ENCODE data around the gene TMBIM6.

Gene TMBIM6

DNA sequence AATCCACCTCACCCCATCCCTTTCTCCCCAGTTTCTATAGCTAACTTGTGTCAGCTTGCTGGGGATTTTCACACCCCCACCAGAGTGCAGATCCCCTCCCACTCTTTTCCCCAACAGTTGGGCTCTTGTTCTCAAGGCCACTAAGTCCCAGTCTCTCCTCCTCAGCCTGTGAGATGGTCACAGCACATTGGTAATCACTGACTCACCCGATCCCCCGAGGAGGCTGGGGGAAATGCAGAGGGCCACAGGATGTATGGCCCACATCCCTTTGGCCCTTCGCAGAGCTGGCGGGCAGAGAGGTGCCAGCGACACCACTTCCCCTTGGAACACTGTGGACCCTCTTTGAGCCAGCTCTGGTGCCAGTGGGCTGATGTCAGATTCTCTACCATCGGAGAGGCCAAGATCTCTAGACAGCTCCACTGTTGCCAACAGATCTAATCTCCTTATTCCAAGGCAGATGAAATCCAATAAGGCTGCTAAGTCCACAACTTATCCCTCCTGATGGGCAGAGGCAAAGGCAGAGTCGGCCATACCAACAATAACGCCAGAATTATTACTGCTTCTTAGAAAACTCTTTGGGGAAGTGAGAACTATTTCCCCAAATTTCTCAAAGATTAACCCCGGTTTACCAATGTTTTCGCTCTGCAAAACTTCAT is 35.8 kb upstream of the TMBIM6 start:
- Histone ChIP-seq H3K9me2 (replicated peaks; ENCODE audit: insufficient read depth, low read length) (no peaks in the 10 kb centered on the region), H3K27ac (ENCODE audit: low read depth, low read length) (no peak overlapping the region), H4K20me1 (ENCODE audit: low read depth, low read length) (peaks cover 3% of the 10 kb centered on the region; the same call in 1 of the 2 replicates), H3K36me3 (ENCODE audit: low read length) (no peaks in the 10 kb centered on the region), H3K9me3 (ENCODE audit: insufficient read depth, low read length) (no peaks in the 10 kb centered on the region), H2AFZ (ENCODE audit: low read depth, low read length, severe bottlenecking) (no peak overlapping the region), H3K4me2 (ENCODE audit: low read depth, low read length, poor library complexity, severe bottlenecking) (peak overlapping the region; percentile 62), H3K27me3 (ENCODE audit: low read length) (no peaks in the 10 kb centered on the region), H3K9ac (ENCODE audit: low read length) (peak overlapping the region; percentile 85), H3K4me3 (ENCODE audit: insufficient read depth, low read length, poor library complexity, severe bottlenecking) (peak overlapping the region; percentile 67), H3K79me2 (ENCODE audit: insufficient read depth, low read length) (peaks cover 37% of the 10 kb centered on the region), H3F3A (ENCODE audit: insufficient read depth) (0 out of 2 replicates have a peak, but pooled peaks cover 5% of the 10 kb centered on the region)
- TF ChIP-seq, protein P1, sequence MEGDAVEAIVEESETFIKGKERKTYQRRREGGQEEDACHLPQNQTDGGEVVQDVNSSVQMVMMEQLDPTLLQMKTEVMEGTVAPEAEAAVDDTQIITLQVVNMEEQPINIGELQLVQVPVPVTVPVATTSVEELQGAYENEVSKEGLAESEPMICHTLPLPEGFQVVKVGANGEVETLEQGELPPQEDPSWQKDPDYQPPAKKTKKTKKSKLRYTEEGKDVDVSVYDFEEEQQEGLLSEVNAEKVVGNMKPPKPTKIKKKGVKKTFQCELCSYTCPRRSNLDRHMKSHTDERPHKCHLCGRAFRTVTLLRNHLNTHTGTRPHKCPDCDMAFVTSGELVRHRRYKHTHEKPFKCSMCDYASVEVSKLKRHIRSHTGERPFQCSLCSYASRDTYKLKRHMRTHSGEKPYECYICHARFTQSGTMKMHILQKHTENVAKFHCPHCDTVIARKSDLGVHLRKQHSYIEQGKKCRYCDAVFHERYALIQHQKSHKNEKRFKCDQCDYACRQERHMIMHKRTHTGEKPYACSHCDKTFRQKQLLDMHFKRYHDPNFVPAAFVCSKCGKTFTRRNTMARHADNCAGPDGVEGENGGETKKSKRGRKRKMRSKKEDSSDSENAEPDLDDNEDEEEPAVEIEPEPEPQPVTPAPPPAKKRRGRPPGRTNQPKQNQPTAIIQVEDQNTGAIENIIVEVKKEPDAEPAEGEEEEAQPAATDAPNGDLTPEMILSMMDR (IDR thresholded peaks at IDR 0.05; ENCODE audit: insufficient read depth, low read length, poor library complexity, severe bottlenecking): no peak
- no peak for TF ChIP-seq EZH2phosphoT487 (conservative IDR thresholded peaks at IDR 0.05; ENCODE audit: low read length)

DNA sequence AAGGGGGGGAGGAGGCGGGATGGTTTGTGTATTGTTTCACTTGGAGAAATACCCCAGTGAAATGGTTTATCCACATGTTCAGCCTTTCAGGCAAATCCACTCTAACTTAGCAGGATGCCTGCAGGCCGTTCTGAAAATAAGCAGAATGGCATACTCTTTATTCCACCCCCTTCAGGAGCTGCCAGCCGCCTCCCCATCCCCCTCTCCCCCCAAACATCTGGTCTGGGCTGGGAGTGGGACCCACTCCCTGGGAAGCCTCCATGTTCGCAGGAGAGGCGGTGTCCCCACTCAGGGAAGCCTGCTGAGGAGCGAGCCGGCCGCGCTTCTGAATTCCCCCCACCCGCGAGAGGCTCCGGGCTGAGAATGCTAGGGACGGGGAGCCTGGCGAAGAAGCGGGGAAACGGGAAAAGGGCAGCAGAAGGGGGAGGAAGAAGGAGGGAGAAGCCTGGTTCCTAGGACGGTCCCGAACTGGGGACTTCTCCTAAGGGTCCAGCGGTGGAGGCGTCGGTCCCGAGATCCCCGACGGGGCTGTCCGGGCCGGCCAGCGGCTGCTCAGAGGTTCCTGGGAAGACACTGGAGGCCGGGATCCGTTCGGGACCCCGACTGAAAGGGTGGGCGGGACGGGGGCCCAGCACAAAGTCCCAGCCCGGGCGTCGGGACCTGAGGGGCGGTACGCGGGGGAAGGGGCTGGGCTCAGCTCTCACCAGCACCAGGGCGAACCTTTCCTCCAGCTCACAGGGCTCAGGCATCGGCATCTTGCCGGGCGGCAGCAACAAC is 34.8 kb upstream of the TMBIM6 start:
- Histone ChIP-seq H3K4me2 (ENCODE audit: low read depth, low read length, poor library complexity, severe bottlenecking) (peak overlapping the region; percentile 62), H3K9me3 (ENCODE audit: insufficient read depth, low read length) (no peaks in the 10 kb centered on the region), H3K4me3 (ENCODE audit: insufficient read depth, low read length, poor library complexity, severe bottlenecking) (peak overlapping the region; percentile 67), H3K36me3 (ENCODE audit: low read length) (no peaks in the 10 kb centered on the region), H2AFZ (ENCODE audit: low read depth, low read length, severe bottlenecking) (peak overlapping the region; percentile 75), H3K9me2 (replicated peaks; ENCODE audit: insufficient read depth, low read length) (no peaks in the 10 kb centered on the region), H4K20me1 (ENCODE audit: low read depth, low read length) (peaks cover 3% of the 10 kb centered on the region; the same call in 1 of the 2 replicates), H3K27ac (ENCODE audit: low read depth, low read length) (peak overlapping the region; percentile 57), H3K27me3 (ENCODE audit: low read length) (no peaks in the 10 kb centered on the region), H3K9ac (ENCODE audit: low read length) (peak overlapping the region; percentile 85), H3K79me2 (ENCODE audit: insufficient read depth, low read length) (peaks cover 37% of the 10 kb centered on the region), H3F3A (ENCODE audit: insufficient read depth) (0 out of 2 replicates have a peak, but pooled peaks cover 5% of the 10 kb centered on the region)
- TF ChIP-seq EZH2phosphoT487 (conservative IDR thresholded peaks at IDR 0.05; ENCODE audit: low read length): no peak
- TF ChIP-seq, protein P1 (IDR thresholded peaks at IDR 0.05; ENCODE audit: insufficient read depth, low read length, poor library complexity, severe bottlenecking): no peak

DNA sequence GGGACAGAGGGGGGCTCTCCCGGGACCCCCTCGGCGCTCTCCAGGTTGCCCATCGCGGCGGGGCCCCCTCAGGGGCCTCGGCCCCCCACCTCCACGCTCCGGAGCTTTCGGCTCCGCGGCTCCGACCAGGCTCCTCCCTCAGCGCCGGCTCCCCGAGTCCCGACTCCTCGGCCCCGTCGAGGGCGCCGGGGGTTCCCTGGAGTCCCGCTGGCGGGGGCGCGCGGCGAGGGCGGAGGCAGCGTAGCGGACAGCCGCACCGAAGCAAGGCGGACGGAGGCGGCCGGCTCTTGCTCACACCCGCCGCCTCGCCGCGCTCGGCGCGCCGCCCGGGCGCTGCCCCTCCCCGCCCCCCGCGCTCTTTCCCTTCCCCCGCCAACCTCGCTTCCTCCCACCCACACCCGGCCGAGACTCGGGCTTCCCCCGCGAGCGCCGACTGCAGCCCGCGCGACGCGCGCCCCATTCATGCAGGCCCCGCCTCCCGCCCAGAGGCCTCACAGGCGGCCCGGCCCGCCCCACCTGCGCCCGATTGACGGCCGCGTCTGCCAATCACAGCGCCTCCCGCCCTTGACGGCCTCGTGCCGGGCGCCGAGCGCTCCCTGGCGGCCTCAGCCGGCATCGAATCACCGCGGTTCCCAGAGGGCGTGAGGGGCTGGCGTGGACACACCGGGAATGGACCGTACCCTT is 34.1 kb upstream of the TMBIM6 start, which contains the start of gene FMNL3:
Gene FMNL3 (minus strand): TSS at position 278 of the 684 bp plus-strand sequence. CDS start 225 bp downstream, at position 53.
- TF ChIP-seq, protein P1 (IDR thresholded peaks at IDR 0.05; ENCODE audit: insufficient read depth, low read length, poor library complexity, severe bottlenecking): peak; percentile 95
- no peak for TF ChIP-seq EZH2phosphoT487 (conservative IDR thresholded peaks at IDR 0.05; ENCODE audit: low read length)
- H3K9me3 ChIP-seq (ENCODE audit: insufficient read depth, low read length): no peaks in the 10 kb centered on the region
- H3K9me2 ChIP-seq (replicated peaks; ENCODE audit: insufficient read depth, low read length): no peaks in the 10 kb centered on the region
- H3K27ac ChIP-seq (ENCODE audit: low read depth, low read length): peak within 1 kb of the TSS; percentile 57
- H3F3A ChIP-seq (ENCODE audit: insufficient read depth): 0 out of 2 replicates have a peak, but pooled peaks cover 4% of the 10 kb centered on the region
- H3K9ac ChIP-seq (ENCODE audit: low read length): peak within 1 kb of the TSS; percentile 85
- H3K36me3 ChIP-seq (ENCODE audit: low read length): no peaks in the 10 kb centered on the region
- H2AFZ ChIP-seq (ENCODE audit: low read depth, low read length, severe bottlenecking): peak within 1 kb of the TSS; percentile 75
- peaks cover 30% of the 10 kb centered on the region for H3K79me2 ChIP-seq (ENCODE audit: insufficient read depth, low read length)
- peaks cover 3% of the 10 kb centered on the region; the same call in 1 of the 2 replicates for H4K20me1 ChIP-seq (ENCODE audit: low read depth, low read length)
- H3K4me2 ChIP-seq (ENCODE audit: low read depth, low read length, poor library complexity, severe bottlenecking): peak within 1 kb of the TSS; percentile 62
- H3K4me3 ChIP-seq (ENCODE audit: insufficient read depth, low read length, poor library complexity, severe bottlenecking): peak within 1 kb of the TSS; percentile 67
- no peaks in the 10 kb centered on the region for H3K27me3 ChIP-seq (ENCODE audit: low read length)
